ENCODE data around the gene CYB5RL.

The CYB5RL gene

DNA sequence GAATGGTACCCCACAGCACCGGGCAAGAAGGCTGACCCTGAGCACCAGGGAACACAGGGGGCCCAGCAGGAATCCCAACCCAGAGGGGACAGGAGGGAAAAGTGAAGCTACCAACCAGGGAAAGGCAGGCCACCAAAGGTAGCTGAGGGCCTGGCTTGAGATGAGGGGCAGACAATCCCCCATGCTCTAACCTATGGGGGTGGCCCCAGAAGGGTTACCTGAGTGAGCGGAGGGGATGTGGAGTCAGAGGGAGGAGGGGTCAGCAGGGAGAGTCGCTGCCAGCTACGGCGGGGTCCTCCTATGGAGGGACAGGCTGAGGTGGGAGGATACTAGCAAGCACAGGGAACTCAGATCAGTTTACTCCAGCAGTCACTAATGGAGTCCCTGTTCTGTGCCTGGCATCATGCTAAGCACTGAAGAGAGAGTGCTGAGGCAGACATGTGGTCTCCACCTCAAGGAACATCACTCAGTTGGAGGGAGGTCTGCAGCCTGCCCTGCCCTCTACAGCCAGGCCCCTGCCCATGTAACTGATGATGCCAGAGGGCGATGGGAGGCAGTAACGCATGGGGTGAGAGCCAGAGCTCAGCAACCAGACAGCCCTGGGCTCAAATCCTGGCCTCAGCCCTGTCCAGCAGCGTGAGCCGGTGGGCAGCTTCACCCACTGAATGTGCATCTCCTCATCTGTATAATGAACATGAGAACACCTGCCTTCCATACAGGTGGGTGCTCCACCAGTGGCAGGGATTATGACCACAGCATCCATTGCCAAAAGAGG is 21.3 kb downstream of the CYB5RL start:
- ChIA-PET POLR2A (no interaction called here), CTCF (no interaction called here)
- no peak for DNase-seq (ENCODE audit: extremely low spot score)
- TF ChIP-seq ELF4 (IDR thresholded peaks at IDR 0.05): no peak
- no peak for TF ChIP-seq ZNF384 (IDR thresholded peaks at IDR 0.05)
- no peak for TF ChIP-seq PKNOX1 (IDR thresholded peaks at IDR 0.05)
- no peak for TF ChIP-seq BHLHE40 (IDR thresholded peaks at IDR 0.05; ENCODE audit: borderline replicate concordance)
- no peak for TF ChIP-seq SP1 (IDR thresholded peaks at IDR 0.05)
- no peak for TF ChIP-seq HDGF (IDR thresholded peaks at IDR 0.05; ENCODE audit: borderline replicate concordance)
- TF ChIP-seq CTBP1 (IDR thresholded peaks at IDR 0.05; ENCODE audit: borderline replicate concordance): no peak
- TF ChIP-seq ARNT (IDR thresholded peaks at IDR 0.05): no peak
- TF ChIP-seq SUZ12 (IDR thresholded peaks at IDR 0.05): no peak
- TF ChIP-seq FOXK2 (IDR thresholded peaks at IDR 0.05): no peak
- TF ChIP-seq FOXA1 (IDR thresholded peaks at IDR 0.05): no peak
- no peak for TF ChIP-seq NFRKB (IDR thresholded peaks at IDR 0.05)
- no peak for TF ChIP-seq LEF1 (IDR thresholded peaks at IDR 0.05; ENCODE audit: borderline replicate concordance)
- no peak for TF ChIP-seq FOXM1 (IDR thresholded peaks at IDR 0.05; ENCODE audit: borderline replicate concordance)
- no peak for TF ChIP-seq TARDBP (IDR thresholded peaks at IDR 0.05)
- TF ChIP-seq L3MBTL2 (conservative IDR thresholded peaks at IDR 0.05): no peak

DNA sequence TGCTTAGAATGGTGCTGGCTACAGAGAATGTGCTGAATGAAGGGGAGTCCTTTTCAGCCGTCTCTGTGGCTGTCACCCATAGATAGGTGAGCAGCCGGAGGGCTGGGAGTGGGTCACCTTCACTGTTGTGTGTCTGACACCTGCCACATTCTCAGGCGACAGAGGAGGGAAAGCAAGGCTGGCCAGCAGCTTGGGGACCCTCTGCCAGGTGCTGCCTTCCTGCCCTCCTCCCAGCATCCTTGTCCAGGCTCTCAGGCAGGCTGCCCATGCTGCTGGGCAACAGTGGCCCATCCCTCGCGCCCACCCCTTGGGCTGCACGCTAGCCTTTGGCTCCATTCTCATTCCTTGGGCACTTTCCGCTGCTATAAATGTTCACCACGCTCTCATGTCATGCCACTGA is 22.1 kb downstream of the CYB5RL start:
- POLR2A ChIA-PET: no interaction called here
- DNase-seq (ENCODE audit: extremely low spot score): no peak
- CTCF ChIA-PET: no interaction called here
- TF ChIP-seq ARNT (IDR thresholded peaks at IDR 0.05): no peak
- no peak for TF ChIP-seq FOXK2 (IDR thresholded peaks at IDR 0.05)
- no peak for TF ChIP-seq NFRKB (IDR thresholded peaks at IDR 0.05)
- TF ChIP-seq PKNOX1 (IDR thresholded peaks at IDR 0.05): no peak
- no peak for TF ChIP-seq BHLHE40 (IDR thresholded peaks at IDR 0.05; ENCODE audit: borderline replicate concordance)
- TF ChIP-seq FOXA1 (IDR thresholded peaks at IDR 0.05): no peak
- TF ChIP-seq CTBP1 (IDR thresholded peaks at IDR 0.05; ENCODE audit: borderline replicate concordance): no peak
- no peak for TF ChIP-seq FOXM1 (IDR thresholded peaks at IDR 0.05; ENCODE audit: borderline replicate concordance)
- TF ChIP-seq TARDBP (IDR thresholded peaks at IDR 0.05): no peak
- TF ChIP-seq L3MBTL2 (conservative IDR thresholded peaks at IDR 0.05): no peak
- TF ChIP-seq SP1 (IDR thresholded peaks at IDR 0.05): no peak
- no peak for TF ChIP-seq ZNF384 (IDR thresholded peaks at IDR 0.05)
- no peak for TF ChIP-seq ELF4 (IDR thresholded peaks at IDR 0.05)
- TF ChIP-seq SUZ12 (IDR thresholded peaks at IDR 0.05): no peak

DNA sequence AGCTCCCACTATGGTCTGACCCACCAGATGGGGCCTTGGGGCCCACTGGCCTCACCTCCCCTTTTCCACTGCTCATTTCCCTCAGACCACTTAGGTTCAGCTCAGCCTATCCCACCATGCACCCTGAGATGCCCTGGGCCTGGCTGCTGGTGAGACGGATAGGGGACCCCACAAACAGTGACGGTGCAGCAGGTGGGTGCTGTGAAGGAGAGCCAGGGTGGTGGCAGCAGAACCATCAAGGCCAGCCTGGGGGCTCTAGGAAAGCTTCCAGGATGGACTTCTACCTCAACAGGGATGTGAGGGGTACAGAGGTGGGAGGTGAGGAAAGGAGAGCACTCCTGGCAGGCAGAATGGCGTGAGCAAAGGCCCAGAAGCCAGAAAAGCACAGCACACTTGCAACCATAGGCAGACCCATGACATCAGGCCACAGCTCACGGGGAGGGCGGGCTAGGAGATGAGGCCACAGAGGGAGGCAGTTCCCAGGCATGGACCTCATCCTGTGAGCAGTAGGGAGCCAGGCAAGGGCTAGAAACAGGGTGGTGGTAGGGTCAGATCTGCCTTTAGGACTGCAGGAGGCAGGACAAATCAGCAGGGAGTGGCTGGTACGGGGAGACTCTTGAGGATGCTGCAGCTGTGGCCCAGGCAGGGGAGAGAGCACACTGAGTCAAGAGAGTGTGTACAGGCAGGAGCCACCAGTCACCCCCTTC is 23.1 kb downstream of the CYB5RL start:
- ChIA-PET POLR2A (no interaction called here), CTCF (no interaction called here)
- no peak for DNase-seq (ENCODE audit: extremely low spot score)
- TF ChIP-seq FOXA1 (IDR thresholded peaks at IDR 0.05) (no peak), FOXM1 (IDR thresholded peaks at IDR 0.05; ENCODE audit: borderline replicate concordance) (no peak), ARNT (IDR thresholded peaks at IDR 0.05) (no peak), SUZ12 (IDR thresholded peaks at IDR 0.05) (no peak), CTBP1 (IDR thresholded peaks at IDR 0.05; ENCODE audit: borderline replicate concordance) (no peak), TARDBP (IDR thresholded peaks at IDR 0.05) (no peak)

DNA sequence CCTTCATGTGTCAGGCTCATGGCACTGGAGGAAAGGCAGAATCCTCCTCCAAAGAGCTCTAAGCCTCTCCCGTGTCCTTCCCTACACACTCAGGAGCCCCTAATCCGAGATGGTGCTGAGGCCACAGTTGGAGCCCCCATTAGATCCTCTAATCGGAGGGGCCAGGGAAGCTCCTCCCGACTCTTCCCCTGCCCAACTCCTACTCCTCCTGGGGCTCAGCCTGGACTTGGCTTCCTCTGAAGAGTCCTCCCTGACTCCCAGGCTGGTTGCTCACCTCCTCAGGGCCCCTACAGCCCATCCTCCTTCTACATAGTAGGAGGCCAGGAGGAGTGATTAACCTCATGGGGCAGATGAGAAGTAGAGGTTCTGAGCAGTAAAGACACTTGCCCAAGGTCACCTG is 25.7 kb downstream of the CYB5RL start:
- TF ChIP-seq CTBP1 (IDR thresholded peaks at IDR 0.05; ENCODE audit: borderline replicate concordance): no peak
- TF ChIP-seq SP1 (IDR thresholded peaks at IDR 0.05): no peak
- no peak for TF ChIP-seq LEF1 (IDR thresholded peaks at IDR 0.05; ENCODE audit: borderline replicate concordance)
- no peak for TF ChIP-seq TARDBP (IDR thresholded peaks at IDR 0.05)
- no peak for TF ChIP-seq PKNOX1 (IDR thresholded peaks at IDR 0.05)
- no peak for TF ChIP-seq ARNT (IDR thresholded peaks at IDR 0.05)
- CTCF ChIA-PET: no interaction called here
- POLR2A ChIA-PET: no interaction called here
- no peak for DNase-seq (ENCODE audit: extremely low spot score)

- CTCF ChIA-PET: no interaction called here
- DNase-seq (ENCODE audit: extremely low spot score): no peak
- TF ChIP-seq FOXK2 (IDR thresholded peaks at IDR 0.05): no peak
- no peak for TF ChIP-seq LEF1 (IDR thresholded peaks at IDR 0.05; ENCODE audit: borderline replicate concordance)
- no peak for TF ChIP-seq SP1 (IDR thresholded peaks at IDR 0.05)
- no peak for TF ChIP-seq SUZ12 (IDR thresholded peaks at IDR 0.05)
- no peak for TF ChIP-seq NFRKB (IDR thresholded peaks at IDR 0.05)
- POLR2A ChIA-PET: no interaction called here
These were observed 26.1 kb downstream of the CYB5RL start for GRCh38 chr1:54173681-54174080.

Data from HEK293T (cell line).